RWPE1 (cell line): ENCODE measurements around the gene ATP13A2.

Experiments used
- CTCF ChIA-PET: fragments of 350-600 bp; sonication (Branson Sonifier 250); formaldehyde crosslinking; extraction: SDS; loops from one replicate; lab custom pipeline; 2021; lab: Yijun Ruan, JAX
- POLR2A ChIA-PET: fragments of 400-600 bp; formaldehyde crosslinking; extraction: SDS; loops from one replicate; lab custom pipeline; 2020; ENCODE audit warnings: antibody characterized with exemption; ENCODE audit not compliant: low non-redundant PET; lab: Yijun Ruan, JAX
- DNase-seq: peaks from one replicate; pipeline ENCODE4 v3.0.0; 2012; ENCODE audit warnings: low spot score
- H3K27ac ChIP-seq: fragments of 450-650 bp; 2 replicates; pipeline ENCODE4 v1.5.1; 2017
- CTCF ChIP-seq: fragments of 450-650 bp; conservative IDR thresholded peaks from 2 replicates; pipeline ENCODE4 v1.5.1; 2017; ENCODE audit warnings: low read depth, mild to moderate bottlenecking

The ATP13A2 gene

GRCh38 chr1:17045634-17046333, 34.1 kb upstream of the ATP13A2 start:
- peak; percentile 65 for DNase-seq
- ChIA-PET POLR2A (no interaction called here), CTCF (interaction anchor here (0.6 to 2.4 kb wide), 8 partner anchors 8 to 358 kb away, joined by 3 to 11 read pairs (median 4); no protein-coding TSS in a partner anchor)
- peak; percentile 84 for TF ChIP-seq CTCF
- H3K27ac ChIP-seq: no peak overlapping the region

- CTCF ChIA-PET: interaction anchor here (1.2 to 2.4 kb wide), 3 partner anchors 79 to 93 kb away, joined by 3 to 11 read pairs (median 3); no protein-coding TSS in a partner anchor
- H3K27ac ChIP-seq: no peak overlapping the region
- TF ChIP-seq CTCF: no peak
- DNase-seq: no peak
- POLR2A ChIA-PET: no interaction called here
These were observed 33.4 kb upstream of the ATP13A2 start for GRCh38 chr1:17045150-17045549.

- TF ChIP-seq CTCF: no peak
- ChIA-PET POLR2A (no interaction called here), CTCF (no interaction called here)
- no peak overlapping the region for H3K27ac ChIP-seq
- no peak for DNase-seq
These were observed 31.9 kb upstream of the ATP13A2 start for GRCh38 chr1:17043676-17044075.

- CTCF ChIA-PET: no interaction called here
These were observed 28.4 kb upstream of the ATP13A2 start for GRCh38 chr1:17040135-17040534.

GRCh38 chr1:17039522-17039921, 27.8 kb upstream of the ATP13A2 start:
- no peak overlapping the region for H3K27ac ChIP-seq
- ChIA-PET POLR2A (no interaction called here), CTCF (no interaction called here)
- no peak for DNase-seq
- TF ChIP-seq CTCF: no peak

More at GRCh38 chr1:17040135-17040534, 28.4 kb upstream of the ATP13A2 start:
- POLR2A ChIA-PET: no interaction called here
- H3K27ac ChIP-seq: peak overlapping the region; percentile 73
- no peak for TF ChIP-seq CTCF
- no peak for DNase-seq

GRCh38 chr1:17033481-17033880, 21.8 kb upstream of the ATP13A2 start:
- no peak for DNase-seq
- TF ChIP-seq CTCF: no peak
- no peak overlapping the region for H3K27ac ChIP-seq
- CTCF ChIA-PET: interaction anchor here (1.1 kb wide), 1 partner anchor 82 kb away, joined by 3 read pairs; no protein-coding TSS in a partner anchor
- POLR2A ChIA-PET: no interaction called here
